ENCODE results near the gene AHRR. TPM values are rescaled to one million over a fixed set of nuclear protein-coding genes. Genes with fewer than 3 reads are reported as not detected.

The AHRR gene
- total RNA-seq, 2 donors from 2014 or later, result 0.26 to 0.33 TPM

GRCh38 chr5:415928-416635 is 94.6 kb downstream of the AHRR start:
- Histone ChIP-seq H3K4me3 (no peak overlapping the region), H3K4me1 (no peaks in the 10 kb centered on the region), H3K9me3 (no peaks in the 10 kb centered on the region), H3K36me3 (replicated peaks in 1 of 2; ENCODE audit: insufficient read depth in 1 of 2, low read depth in 2 of 2) (no peaks in the 10 kb centered on the region), H3K27me3 (peaks cover 0 to 8% of the 10 kb centered on the region in 2 donors), H3K27ac (peak overlapping the region in 1 of 4 donors; percentile 41)
- intact Hi-C loops (cut with DNase I), result no loop called here
- DNase-seq (no peak), ATAC-seq (no peak)
- WGBS, 2 donors, result 60 to 79% methylated on average over 8 to 24 of the region's 24 CpGs
- no peak for TF ChIP-seq POLR2A (IDR thresholded peaks at IDR 0.05)
- no peak for TF ChIP-seq CTCF (IDR thresholded peaks at IDR 0.05)

GRCh38 chr5:416636-416960 is 95.1 kb downstream of the AHRR start:
- Histone ChIP-seq H3K4me3 (no peak overlapping the region), H3K27ac (no peak overlapping the region), H3K9me3 (no peaks in the 10 kb centered on the region), H3K27me3 (peaks cover 0 to 8% of the 10 kb centered on the region in 2 donors), H3K36me3 (replicated peaks in 1 of 2; ENCODE audit: insufficient read depth in 1 of 2, low read depth in 2 of 2) (no peaks in the 10 kb centered on the region), H3K4me1 (no peaks in the 10 kb centered on the region)
- intact Hi-C loops (cut with DNase I), result no loop called here
- TF ChIP-seq CTCF (IDR thresholded peaks at IDR 0.05) (no peak), POLR2A (IDR thresholded peaks at IDR 0.05) (no peak)
- DNase-seq, result no peak
- no peak for ATAC-seq
- 86 to 88% methylated on average over 14 of the region's 14 CpGs for WGBS, 2 donors

GRCh38 chr5:417301-418161 is 96.0 kb downstream of the AHRR start:
- no peak overlapping the region for H3K4me3 ChIP-seq
- no peak for TF ChIP-seq CTCF (IDR thresholded peaks at IDR 0.05)
- TF ChIP-seq POLR2A (IDR thresholded peaks at IDR 0.05), result no peak
- peaks cover 0 to 8% of the 10 kb centered on the region in 2 donors for H3K27me3 ChIP-seq
- WGBS, 2 donors, result 68 to 75% methylated on average over 10 to 14 of the region's 14 CpGs
- intact Hi-C loops (cut with DNase I), result no loop called here
- H3K27ac ChIP-seq, result no peak overlapping the region
- H3K36me3 ChIP-seq (replicated peaks in 1 of 2; ENCODE audit: insufficient read depth in 1 of 2, low read depth in 2 of 2), result no peaks in the 10 kb centered on the region
- ATAC-seq, result no peak
- H3K9me3 ChIP-seq, result no peaks in the 10 kb centered on the region
- H3K4me1 ChIP-seq, result no peaks in the 10 kb centered on the region
- DNase-seq, result no peak

GRCh38 chr5:418162-419121 is 96.9 kb downstream of the AHRR start:
- no peak overlapping the region for H3K27ac ChIP-seq
- no peaks in the 10 kb centered on the region for H3K9me3 ChIP-seq
- intact Hi-C loops (cut with DNase I), result no loop called here
- TF ChIP-seq CTCF (IDR thresholded peaks at IDR 0.05) (no peak), POLR2A (IDR thresholded peaks at IDR 0.05) (no peak)
- H3K4me3 ChIP-seq, result no peak overlapping the region
- DNase-seq (no peak), ATAC-seq (no peak)
- no peaks in the 10 kb centered on the region for H3K4me1 ChIP-seq
- H3K36me3 ChIP-seq (replicated peaks in 1 of 2; ENCODE audit: insufficient read depth in 1 of 2, low read depth in 2 of 2), result no peaks in the 10 kb centered on the region
- WGBS, 2 donors, result 67 to 74% methylated on average over 11 to 18 of the region's 18 CpGs
- H3K27me3 ChIP-seq, result peaks cover 0 to 2% of the 10 kb centered on the region in 2 donors
